ENCODE results near the gene PCF11. TPM values are rescaled to one million over a fixed set of nuclear protein-coding genes. Genes with fewer than 3 reads are reported as not detected.
"Not testable (repeated sequence)": the region's sequence is repeated elsewhere in the genome, so short reads cannot be mapped to it uniquely, and the experiment has no call there.

PCF11 gene
- total RNA-seq, 1 donor from 2014 or later: 72.7 TPM

- H3K4me3 ChIP-seq: no peak overlapping the region
- H3K27ac Mint-ChIP-seq: no peak overlapping the region
- no peaks in the 10 kb centered on the region for H4K20me1 ChIP-seq (ENCODE audit: low read depth)
- H3K36me3 Mint-ChIP-seq: peaks cover 5% of the 10 kb centered on the region
- no peak overlapping the region for H3K27ac ChIP-seq
- H3K36me3 ChIP-seq: no peaks in the 10 kb centered on the region
- peaks cover 24% of the 10 kb centered on the region for H3K4me1 Mint-ChIP-seq
- no peak overlapping the region for H3K4me2 ChIP-seq
- TF ChIP-seq EZH2phosphoT487 (IDR thresholded peaks at IDR 0.05): no peak
- no peak for TF ChIP-seq EZH2 (IDR thresholded peaks at IDR 0.05)
- no peak for TF ChIP-seq CTCF (IDR thresholded peaks at IDR 0.05)
- H3K9me3 ChIP-seq (ENCODE audit: low read depth): no peaks in the 10 kb centered on the region
- H3K9ac ChIP-seq: no peak overlapping the region
- peaks cover 23% of the 10 kb centered on the region for H3K79me2 ChIP-seq (ENCODE audit: low read depth)
- no peak overlapping the region for H2AFZ ChIP-seq (replicated peaks)
- H3K4me3 Mint-ChIP-seq: peak overlapping the region; percentile 46
- H3K9me3 Mint-ChIP-seq: no peaks in the 10 kb centered on the region
- H3F3A ChIP-seq (ENCODE audit: low read depth): peaks cover 13% of the 10 kb centered on the region
- no peak for DNase-seq (ENCODE audit: low spot score)
- peaks cover 15% of the 10 kb centered on the region for H3K27me3 ChIP-seq
- peaks cover 9% of the 10 kb centered on the region for H3K4me1 ChIP-seq
- H3K27me3 Mint-ChIP-seq (ENCODE audit: insufficient read depth, low read depth): peaks cover 2% of the 10 kb centered on the region
Measured at GRCh38 chr11:83195649-83196048, 38.7 kb downstream of the PCF11 start.

DNA sequence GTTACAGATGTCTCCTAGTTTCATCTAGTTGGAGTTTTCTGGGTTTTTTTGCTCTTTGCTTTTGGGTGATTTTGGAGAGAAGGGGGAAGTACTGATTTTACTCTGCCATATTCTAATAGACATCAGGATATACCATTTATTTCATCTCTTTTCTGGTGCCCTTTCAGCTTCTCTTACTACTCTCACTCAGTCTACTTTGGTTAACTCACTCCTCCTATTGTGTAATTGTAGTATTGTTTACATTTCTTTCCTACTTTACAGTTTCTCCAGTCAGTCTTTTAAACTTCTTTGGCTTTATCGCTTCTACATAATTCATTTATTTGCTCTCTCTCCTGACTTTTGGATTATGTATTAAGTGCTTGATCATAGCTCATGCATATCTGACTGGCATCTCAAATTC, 43.1 kb downstream of the PCF11 start:
- Mint-ChIP-seq H3K27ac (no peak overlapping the region), H3K9me3 (no peaks in the 10 kb centered on the region), H3K36me3 (peaks cover 2% of the 10 kb centered on the region), H3K4me1 (peaks cover 11% of the 10 kb centered on the region), H3K4me3 (no peak overlapping the region), H3K27me3 (ENCODE audit: insufficient read depth, low read depth) (no peaks in the 10 kb centered on the region)
- H3K9me3 ChIP-seq (ENCODE audit: low read depth): no peaks in the 10 kb centered on the region
- no peaks in the 10 kb centered on the region for H4K20me1 ChIP-seq (ENCODE audit: low read depth)
- H3K36me3 ChIP-seq: no peaks in the 10 kb centered on the region
- H3F3A ChIP-seq (ENCODE audit: low read depth): no peaks in the 10 kb centered on the region
- no peak overlapping the region for H3K9ac ChIP-seq
- H3K4me1 ChIP-seq: peaks cover 1% of the 10 kb centered on the region
- no peak overlapping the region for H2AFZ ChIP-seq (replicated peaks)
- no peaks in the 10 kb centered on the region for H3K79me2 ChIP-seq (ENCODE audit: low read depth)
- TF ChIP-seq EZH2 (IDR thresholded peaks at IDR 0.05): no peak
- TF ChIP-seq CTCF (IDR thresholded peaks at IDR 0.05): no peak
- no peak for TF ChIP-seq EZH2phosphoT487 (IDR thresholded peaks at IDR 0.05)
- H3K4me2 ChIP-seq: no peak overlapping the region
- no peak overlapping the region for H3K4me3 ChIP-seq
- H3K27ac ChIP-seq: no peak overlapping the region
- no peak for DNase-seq (ENCODE audit: low spot score)
- H3K27me3 ChIP-seq: peaks cover 7% of the 10 kb centered on the region

DNA sequence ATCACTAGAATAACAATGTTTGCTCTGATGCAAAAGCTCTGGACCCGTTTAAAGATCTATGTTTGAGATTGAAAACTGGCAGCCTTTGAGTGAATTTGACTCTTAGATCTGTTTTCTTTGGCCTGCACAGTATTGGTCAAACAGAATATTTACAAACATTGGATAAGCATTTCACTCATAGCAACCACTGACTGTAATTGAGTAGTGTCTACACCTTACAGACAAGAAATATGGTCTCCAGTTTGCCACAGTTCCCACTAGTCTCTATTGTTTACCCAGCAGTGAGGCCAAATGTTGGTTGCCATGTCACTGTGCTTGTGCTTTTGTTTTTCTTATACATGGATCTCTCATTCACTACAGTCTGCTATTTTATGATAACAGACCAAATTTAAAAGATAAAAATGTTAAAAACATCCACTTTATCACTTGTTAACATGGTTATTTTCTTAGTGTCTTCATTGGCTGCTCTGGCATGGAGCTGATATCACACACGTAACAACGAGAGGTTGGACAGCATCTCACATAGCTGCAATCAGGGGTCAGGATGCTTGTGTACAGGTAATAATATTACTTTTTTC, 48.8 kb downstream of the PCF11 start:
- H3K27ac ChIP-seq: no peak overlapping the region
- no peak overlapping the region for H2AFZ ChIP-seq (replicated peaks)
- peaks cover 4% of the 10 kb centered on the region for H3K36me3 Mint-ChIP-seq
- H3K27me3 ChIP-seq: no peaks in the 10 kb centered on the region
- no peak overlapping the region for H3K4me3 Mint-ChIP-seq
- no peaks in the 10 kb centered on the region for H3K4me1 Mint-ChIP-seq
- no peak overlapping the region for H3K27ac Mint-ChIP-seq
- H3K4me2 ChIP-seq: no peak overlapping the region
- no peak for DNase-seq (ENCODE audit: low spot score)
- no peak overlapping the region for H3K9ac ChIP-seq
- no peak for TF ChIP-seq EZH2 (IDR thresholded peaks at IDR 0.05)
- no peak for TF ChIP-seq EZH2phosphoT487 (IDR thresholded peaks at IDR 0.05)
- H3K4me1 ChIP-seq: no peaks in the 10 kb centered on the region
- H3K27me3 Mint-ChIP-seq (ENCODE audit: insufficient read depth, low read depth): no peaks in the 10 kb centered on the region
- no peaks in the 10 kb centered on the region for H3K9me3 Mint-ChIP-seq
- H3K36me3 ChIP-seq: no peaks in the 10 kb centered on the region
- no peaks in the 10 kb centered on the region for H3K9me3 ChIP-seq (ENCODE audit: low read depth)
- H3K4me3 ChIP-seq: no peak overlapping the region
- H4K20me1 ChIP-seq (ENCODE audit: low read depth): no peaks in the 10 kb centered on the region
- no peaks in the 10 kb centered on the region for H3K79me2 ChIP-seq (ENCODE audit: low read depth)
- no peaks in the 10 kb centered on the region for H3F3A ChIP-seq (ENCODE audit: low read depth)

GRCh38 chr11:83206221-83206620, 49.3 kb downstream of the PCF11 start:
- no peak overlapping the region for H2AFZ ChIP-seq (replicated peaks)
- no peak overlapping the region for H3K4me3 Mint-ChIP-seq
- no peak overlapping the region for H3K4me3 ChIP-seq
- no peaks in the 10 kb centered on the region for H3F3A ChIP-seq (ENCODE audit: low read depth)
- H3K79me2 ChIP-seq (ENCODE audit: low read depth): no peaks in the 10 kb centered on the region
- no peaks in the 10 kb centered on the region for H3K4me1 ChIP-seq
- H3K4me2 ChIP-seq: no peak overlapping the region
- no peaks in the 10 kb centered on the region for H3K36me3 ChIP-seq
- H3K27ac Mint-ChIP-seq: no peak overlapping the region
- H3K9ac ChIP-seq: no peak overlapping the region
- TF ChIP-seq CTCF (IDR thresholded peaks at IDR 0.05) (no peak), EZH2phosphoT487 (IDR thresholded peaks at IDR 0.05) (no peak), EZH2 (IDR thresholded peaks at IDR 0.05) (no peak)
- no peaks in the 10 kb centered on the region for H3K27me3 Mint-ChIP-seq (ENCODE audit: insufficient read depth, low read depth)
- H3K27ac ChIP-seq: no peak overlapping the region
- H3K27me3 ChIP-seq: no peaks in the 10 kb centered on the region
- peaks cover 4% of the 10 kb centered on the region for H3K36me3 Mint-ChIP-seq
- DNase-seq (ENCODE audit: low spot score): no peak
- H3K9me3 ChIP-seq (ENCODE audit: low read depth): no peaks in the 10 kb centered on the region
- no peaks in the 10 kb centered on the region for H4K20me1 ChIP-seq (ENCODE audit: low read depth)
- no peaks in the 10 kb centered on the region for H3K4me1 Mint-ChIP-seq
- no peaks in the 10 kb centered on the region for H3K9me3 Mint-ChIP-seq

DNA sequence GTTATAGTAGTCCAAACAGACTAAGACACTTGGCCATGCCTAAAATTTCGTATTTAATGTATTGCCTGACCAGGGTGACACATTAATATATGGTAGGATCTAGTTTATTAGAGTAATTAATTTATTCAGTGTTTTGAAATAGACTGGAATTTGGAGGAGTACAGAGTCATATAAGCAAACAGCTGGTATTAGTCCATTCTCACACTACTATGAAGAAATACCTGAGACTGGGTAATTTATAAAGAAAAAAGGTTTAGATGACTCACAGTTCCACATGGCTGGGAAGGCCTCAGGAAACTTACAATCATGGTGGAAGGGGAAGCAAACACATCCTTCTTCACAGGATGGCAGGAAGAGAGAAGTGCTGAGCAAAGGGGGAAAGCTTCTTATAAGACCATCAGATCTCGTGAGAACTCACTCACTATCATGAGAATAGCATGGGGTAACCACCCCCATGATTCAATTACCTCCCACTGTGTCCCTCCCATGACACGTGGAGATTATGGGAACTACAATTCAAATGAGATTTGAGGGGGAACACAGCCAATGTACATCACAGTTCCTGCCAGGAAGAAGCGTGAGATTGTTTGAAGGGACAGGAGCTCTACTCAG, 49.9 kb downstream of the PCF11 start:
- H3K9me3 Mint-ChIP-seq; H3K79me2 ChIP-seq (ENCODE audit: low read depth); H3K27ac Mint-ChIP-seq: not testable (repeated sequence)

More for the DNA sequence above, 49.9 kb downstream of the PCF11 start:
- H3K4me3 ChIP-seq; H3K9ac ChIP-seq; DNase-seq (ENCODE audit: low spot score); H3K27ac ChIP-seq; H3F3A ChIP-seq (ENCODE audit: low read depth); H2AFZ ChIP-seq (replicated peaks); H3K27me3 ChIP-seq; H3K36me3 Mint-ChIP-seq; H3K4me3 Mint-ChIP-seq; H3K4me2 ChIP-seq; H3K9me3 ChIP-seq (ENCODE audit: low read depth); H3K36me3 ChIP-seq; H3K4me1 Mint-ChIP-seq; H3K4me1 ChIP-seq; H4K20me1 ChIP-seq (ENCODE audit: low read depth); H3K27me3 Mint-ChIP-seq (ENCODE audit: insufficient read depth, low read depth): not testable (repeated sequence)
